K562 (cell line): ENCODE results near the gene MAPK8IP1. TPM values are rescaled to one million over a fixed set of nuclear protein-coding genes. Genes with fewer than 3 reads are reported as not detected.
A peak's percentile ranks its signal among the peaks of the same experiment; 100 is the strongest.

ENCODE experiments used
- ARHGAP35 ChIP-seq: fragments of 450-650 bp; IDR thresholded peaks from 2 replicates; pipeline ENCODE4 v1.6.1; 2018; ENCODE audit not compliant: partially characterized antibody
- CC2D1A ChIP-seq: fragments of 450-650 bp; IDR thresholded peaks from 2 replicates; pipeline ENCODE4 v1.6.1; 2017; ENCODE audit warnings: mild to moderate bottlenecking
- CREB3L1 ChIP-seq: fragments of 450-650 bp; IDR thresholded peaks from 2 replicates; pipeline ENCODE4 v1.6.1; 2014; ENCODE audit warnings: low read depth, mild to moderate bottlenecking, moderate library complexity, borderline replicate concordance
- CREBBP ChIP-seq: IDR thresholded peaks from one replicate; pipeline ENCODE4 v1.6.1; 2012; ENCODE audit warnings: low read depth, mild to moderate bottlenecking, control low read depth, inconsistent platforms, low read length
- ELK1 ChIP-seq: sonication (generic); formaldehyde crosslinking; IDR thresholded peaks from 2 replicates; pipeline ENCODE4 v1.8.1; 2022; ENCODE audit warnings: missing genetic modification reagents
- NCOA2 ChIP-seq, 2 experiments: fragments of 450-650 bp; IDR thresholded peaks; 2 replicates each; pipeline ENCODE4 v1.6.1; 2018; ENCODE audit warnings: mild to moderate bottlenecking in 2 of 2, moderate library complexity in 1 of 2; ENCODE audit not compliant: partially characterized antibody in 2 of 2
- NR2C2 ChIP-seq, 2 experiments: fragments of 200-800 bp in 1 of 2; sonication (Bioruptor generic) in 1 of 2; sonication (generic) in 1 of 2; formaldehyde crosslinking in 1 of 2; IDR thresholded peaks; 2 replicates each; pipeline versions ENCODE4 v1.6.1 to v1.8.0; 2016 to 2022; ENCODE audit warnings: mild to moderate bottlenecking in 1 of 2, missing compliant biosample characterization in 1 of 2, missing genetic modification characterization in 1 of 2, missing genetic modification reagents in 1 of 2
- PCBP2 ChIP-seq: fragments of 200-400 bp; formaldehyde crosslinking; IDR thresholded peaks from 2 replicates; pipeline ENCODE4 v1.6.1; 2018; ENCODE audit warnings: low read length, low read depth, mild to moderate bottlenecking, moderate library complexity; ENCODE audit not compliant: poor library complexity, severe bottlenecking
- POLR3A ChIP-seq: IDR thresholded peaks from 2 replicates; pipeline ENCODE4 v1.6.1; 2011; ENCODE audit warnings: borderline replicate concordance, mild to moderate bottlenecking, moderate library complexity; ENCODE audit not compliant: insufficient read length, insufficient read depth; ENCODE audit errors: extremely low read depth
- RFX5 ChIP-seq: IDR thresholded peaks from 2 replicates; pipeline ENCODE4 v1.6.1; 2011; ENCODE audit warnings: low read depth, mild to moderate bottlenecking, improper control_type of control experiment, low read length
- SRSF7 ChIP-seq: fragments of 200-400 bp; formaldehyde crosslinking; optimal IDR thresholded peaks from 2 replicates; pipeline ENCODE3; 2017; ENCODE audit warnings: mild to moderate bottlenecking, low read depth, low read length
- ZNF174 ChIP-seq: fragments of 250-450 bp; sonication (Bioruptor Pico); IDR thresholded peaks from 2 replicates; pipeline ENCODE4 v1.4.0; 2020; ENCODE audit warnings: mild to moderate bottlenecking
- polyA plus RNA-seq, 8 experiments: library from polyadenylated mRNA; depleted of rRNA in 4 of 8; stranded (reverse) in 5 of 8; unstranded in 3 of 8; fragments of >200 nt; fragmentation: Nextera tagmentation in 2 of 8; fragmentation: Illumina TruSeq in 1 of 8; extraction: Ambion mirVana in 2 of 8; extraction: Trizol in 1 of 8; gene quantifications; 2 replicates each; pipeline versions ENCODE4 v1.2.1 to v1.2.3, GENCODE V29; 2011 to 2014; ENCODE audit warnings: inconsistent platforms in 1 of 8, missing spikeins in 1 of 8
- total RNA-seq, 7 experiments: library from RNA; depleted of rRNA in 6 of 7; stranded (reverse); fragments of >200 nt in 6 of 7; fragmentation: Illumina TruSeq in 2 of 7; extraction: Trizol in 2 of 7; gene quantifications; 2 replicates each; pipeline versions ENCODE4 v1.2.1 to v1.2.3, GENCODE V29; 2011 to 2021; ENCODE audit warnings: low replicate concordance in 1 of 7
- TF ChIP-seq, protein P1 (sequence below): fragments of 450-650 bp; formaldehyde crosslinking; IDR thresholded peaks from 2 replicates; pipeline ENCODE4 v1.4.0; 2020; ENCODE audit warnings: mild to moderate bottlenecking, moderate library complexity
- TF ChIP-seq, protein P2 (sequence below): fragments of 200-800 bp; sonication (Bioruptor generic); IDR thresholded peaks from 2 replicates; pipeline ENCODE4 v1.6.1; 2016; ENCODE audit warnings: missing genetic modification characterization, missing compliant biosample characterization
- TF ChIP-seq, protein P3 (sequence below): fragments of 450-650 bp; IDR thresholded peaks from 2 replicates; pipeline ENCODE4 v1.7.0; 2016; ENCODE audit warnings: borderline replicate concordance

MAPK8IP1 gene
- total and polyA plus RNA-seq, 9 of the 15 experiments (the other 6 are each of a cell fraction or from before 2014, with no cell fraction given), result 0.13 to 6.9 (median 2.5) TPM

DNA sequence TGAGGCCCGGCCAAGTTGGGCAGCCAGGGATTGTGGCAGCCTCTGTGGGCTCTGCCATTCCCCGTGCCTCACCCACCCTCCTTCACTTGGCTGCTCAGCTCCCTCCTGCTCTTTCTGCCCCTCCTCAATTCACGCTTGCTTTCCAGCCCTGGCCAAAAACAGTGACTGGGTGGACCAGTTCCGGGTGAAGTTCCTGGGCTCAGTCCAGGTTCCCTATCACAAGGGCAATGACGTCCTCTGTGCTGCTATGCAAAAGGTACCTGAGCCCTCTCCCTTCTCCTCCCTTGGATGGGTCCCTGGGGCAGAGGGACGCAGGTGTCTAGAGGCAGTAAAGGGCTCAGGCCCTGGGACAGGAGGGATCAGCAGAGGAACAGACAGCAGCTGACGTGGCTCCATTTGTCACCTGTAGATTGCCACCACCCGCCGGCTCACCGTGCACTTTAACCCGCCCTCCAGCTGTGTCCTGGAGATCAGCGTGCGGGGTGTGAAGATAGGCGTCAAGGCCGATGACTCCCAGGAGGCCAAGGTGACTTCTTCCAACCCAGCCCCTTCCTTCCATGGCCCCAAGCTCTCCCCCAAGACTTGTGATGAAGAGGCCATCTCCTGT lies 19.0 kb downstream of the MAPK8IP1 start (continued):
- no peak for TF ChIP-seq ELK1 (CRISPR knock-in tag)
- no peak for TF ChIP-seq ZNF174
- TF ChIP-seq ARHGAP35, result no peak
- TF ChIP-seq CC2D1A, result peak; percentile 39; the same call in 1 of the 2 replicates
- TF ChIP-seq, protein P1, sequence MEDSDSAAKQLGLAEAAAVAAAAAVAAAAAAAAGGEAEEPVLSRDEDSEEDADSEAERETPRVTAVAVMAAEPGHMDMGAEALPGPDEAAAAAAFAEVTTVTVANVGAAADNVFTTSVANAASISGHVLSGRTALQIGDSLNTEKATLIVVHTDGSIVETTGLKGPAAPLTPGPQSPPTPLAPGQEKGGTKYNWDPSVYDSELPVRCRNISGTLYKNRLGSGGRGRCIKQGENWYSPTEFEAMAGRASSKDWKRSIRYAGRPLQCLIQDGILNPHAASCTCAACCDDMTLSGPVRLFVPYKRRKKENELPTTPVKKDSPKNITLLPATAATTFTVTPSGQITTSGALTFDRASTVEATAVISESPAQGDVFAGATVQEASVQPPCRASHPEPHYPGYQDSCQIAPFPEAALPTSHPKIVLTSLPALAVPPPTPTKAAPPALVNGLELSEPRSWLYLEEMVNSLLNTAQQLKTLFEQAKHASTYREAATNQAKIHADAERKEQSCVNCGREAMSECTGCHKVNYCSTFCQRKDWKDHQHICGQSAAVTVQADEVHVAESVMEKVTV (CRISPR knock-in tag), result no peak
- TF ChIP-seq PCBP2, result no peak
- TF ChIP-seq CREBBP, result no peak
- TF ChIP-seq RFX5, result no peak
- no peak for TF ChIP-seq SRSF7
- peak; percentile 73; the same call in 1 of the 2 replicates for TF ChIP-seq CREB3L1
- TF ChIP-seq POLR3A, result no peak
- TF ChIP-seq, protein P2, sequence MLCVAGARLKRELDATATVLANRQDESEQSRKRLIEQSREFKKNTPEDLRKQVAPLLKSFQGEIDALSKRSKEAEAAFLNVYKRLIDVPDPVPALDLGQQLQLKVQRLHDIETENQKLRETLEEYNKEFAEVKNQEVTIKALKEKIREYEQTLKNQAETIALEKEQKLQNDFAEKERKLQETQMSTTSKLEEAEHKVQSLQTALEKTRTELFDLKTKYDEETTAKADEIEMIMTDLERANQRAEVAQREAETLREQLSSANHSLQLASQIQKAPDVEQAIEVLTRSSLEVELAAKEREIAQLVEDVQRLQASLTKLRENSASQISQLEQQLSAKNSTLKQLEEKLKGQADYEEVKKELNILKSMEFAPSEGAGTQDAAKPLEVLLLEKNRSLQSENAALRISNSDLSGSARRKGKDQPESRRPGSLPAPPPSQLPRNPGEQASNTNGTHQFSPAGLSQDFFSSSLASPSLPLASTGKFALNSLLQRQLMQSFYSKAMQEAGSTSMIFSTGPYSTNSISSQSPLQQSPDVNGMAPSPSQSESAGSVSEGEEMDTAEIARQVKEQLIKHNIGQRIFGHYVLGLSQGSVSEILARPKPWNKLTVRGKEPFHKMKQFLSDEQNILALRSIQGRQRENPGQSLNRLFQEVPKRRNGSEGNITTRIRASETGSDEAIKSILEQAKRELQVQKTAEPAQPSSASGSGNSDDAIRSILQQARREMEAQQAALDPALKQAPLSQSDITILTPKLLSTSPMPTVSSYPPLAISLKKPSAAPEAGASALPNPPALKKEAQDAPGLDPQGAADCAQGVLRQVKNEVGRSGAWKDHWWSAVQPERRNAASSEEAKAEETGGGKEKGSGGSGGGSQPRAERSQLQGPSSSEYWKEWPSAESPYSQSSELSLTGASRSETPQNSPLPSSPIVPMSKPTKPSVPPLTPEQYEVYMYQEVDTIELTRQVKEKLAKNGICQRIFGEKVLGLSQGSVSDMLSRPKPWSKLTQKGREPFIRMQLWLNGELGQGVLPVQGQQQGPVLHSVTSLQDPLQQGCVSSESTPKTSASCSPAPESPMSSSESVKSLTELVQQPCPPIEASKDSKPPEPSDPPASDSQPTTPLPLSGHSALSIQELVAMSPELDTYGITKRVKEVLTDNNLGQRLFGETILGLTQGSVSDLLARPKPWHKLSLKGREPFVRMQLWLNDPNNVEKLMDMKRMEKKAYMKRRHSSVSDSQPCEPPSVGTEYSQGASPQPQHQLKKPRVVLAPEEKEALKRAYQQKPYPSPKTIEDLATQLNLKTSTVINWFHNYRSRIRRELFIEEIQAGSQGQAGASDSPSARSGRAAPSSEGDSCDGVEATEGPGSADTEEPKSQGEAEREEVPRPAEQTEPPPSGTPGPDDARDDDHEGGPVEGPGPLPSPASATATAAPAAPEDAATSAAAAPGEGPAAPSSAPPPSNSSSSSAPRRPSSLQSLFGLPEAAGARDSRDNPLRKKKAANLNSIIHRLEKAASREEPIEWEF (CRISPR knock-in tag), result no peak
- TF ChIP-seq NCOA2 (IDR thresholded peaks at IDR 0.05; ENCODE audit: partially characterized antibody in 2 of 2), result no peak
- peak; percentile 74; the same call in 1 of the 2 replicates for TF ChIP-seq NR2C2 (CRISPR knock-in tag; IDR thresholded peaks at IDR 0.05)
- TF ChIP-seq NR2C2 (tag; IDR thresholded peaks at IDR 0.05), result no peak
- TF ChIP-seq, protein P3, sequence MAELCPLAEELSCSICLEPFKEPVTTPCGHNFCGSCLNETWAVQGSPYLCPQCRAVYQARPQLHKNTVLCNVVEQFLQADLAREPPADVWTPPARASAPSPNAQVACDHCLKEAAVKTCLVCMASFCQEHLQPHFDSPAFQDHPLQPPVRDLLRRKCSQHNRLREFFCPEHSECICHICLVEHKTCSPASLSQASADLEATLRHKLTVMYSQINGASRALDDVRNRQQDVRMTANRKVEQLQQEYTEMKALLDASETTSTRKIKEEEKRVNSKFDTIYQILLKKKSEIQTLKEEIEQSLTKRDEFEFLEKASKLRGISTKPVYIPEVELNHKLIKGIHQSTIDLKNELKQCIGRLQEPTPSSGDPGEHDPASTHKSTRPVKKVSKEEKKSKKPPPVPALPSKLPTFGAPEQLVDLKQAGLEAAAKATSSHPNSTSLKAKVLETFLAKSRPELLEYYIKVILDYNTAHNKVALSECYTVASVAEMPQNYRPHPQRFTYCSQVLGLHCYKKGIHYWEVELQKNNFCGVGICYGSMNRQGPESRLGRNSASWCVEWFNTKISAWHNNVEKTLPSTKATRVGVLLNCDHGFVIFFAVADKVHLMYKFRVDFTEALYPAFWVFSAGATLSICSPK, result no peak
